VCaP (cell line): Measurements from ENCODE around the gene NPPB.
A peak's percentile ranks its signal among the peaks of the same experiment; 100 is the strongest.

Source experiments
- H3K27ac ChIP-seq: fragments of 450-650 bp; 2 replicates; pipeline ENCODE4 v1.5.1; 2017
- CTCF ChIP-seq: fragments of 450-650 bp; conservative IDR thresholded peaks from 2 replicates; pipeline ENCODE4 v1.5.1; 2017; ENCODE audit warnings: mild to moderate bottlenecking, moderate library complexity

The NPPB gene

DNA sequence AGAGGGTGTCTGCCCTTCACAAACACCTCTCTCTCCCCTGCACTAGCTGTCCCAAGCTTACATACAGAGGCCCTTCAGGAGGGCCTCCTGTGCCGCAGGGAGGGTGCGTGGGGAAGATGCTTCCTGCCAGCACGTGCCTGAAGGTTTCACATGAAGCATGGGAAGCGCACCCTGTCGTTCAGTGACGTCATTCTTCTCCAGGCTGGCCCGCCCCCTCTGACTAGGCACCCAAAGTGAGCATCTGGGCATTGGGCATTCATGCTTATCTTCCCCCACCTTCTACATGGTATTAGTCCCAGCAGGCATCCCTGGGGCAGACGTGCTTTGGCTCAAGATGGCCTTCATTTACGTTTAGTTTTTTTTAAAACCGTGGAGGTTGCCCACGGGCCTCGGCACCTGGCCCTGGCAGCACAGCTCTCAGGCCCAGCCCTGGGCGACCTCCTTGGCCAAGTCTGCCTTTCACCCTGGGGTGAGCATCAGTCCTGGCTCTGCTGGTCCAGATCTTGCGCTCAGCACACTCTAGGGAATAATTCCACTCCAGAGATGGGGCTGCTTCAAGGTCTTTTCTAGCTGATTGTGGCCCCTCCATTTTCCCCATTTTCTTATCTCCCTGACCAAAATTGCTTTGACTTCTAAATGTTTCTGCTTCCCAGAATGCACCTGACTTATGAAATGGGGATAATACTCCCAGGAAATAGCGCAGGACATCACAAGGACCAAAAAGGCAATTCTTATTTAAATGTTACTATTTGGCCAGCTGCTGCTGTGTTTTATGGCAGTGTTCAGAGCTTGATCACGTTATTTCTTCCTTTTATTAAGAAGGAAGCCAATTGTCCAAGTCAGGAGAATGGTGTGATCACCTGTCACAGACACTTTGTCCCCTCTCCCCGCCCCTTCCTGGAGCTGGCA is 17.2 kb downstream of the NPPB start:
- TF ChIP-seq CTCF = no peak
- H3K27ac ChIP-seq = no peak overlapping the region

- no peak for TF ChIP-seq CTCF
- no peak overlapping the region for H3K27ac ChIP-seq
Measured at GRCh38 chr1:11839727-11840705, 18.7 kb downstream of the NPPB start.

DNA sequence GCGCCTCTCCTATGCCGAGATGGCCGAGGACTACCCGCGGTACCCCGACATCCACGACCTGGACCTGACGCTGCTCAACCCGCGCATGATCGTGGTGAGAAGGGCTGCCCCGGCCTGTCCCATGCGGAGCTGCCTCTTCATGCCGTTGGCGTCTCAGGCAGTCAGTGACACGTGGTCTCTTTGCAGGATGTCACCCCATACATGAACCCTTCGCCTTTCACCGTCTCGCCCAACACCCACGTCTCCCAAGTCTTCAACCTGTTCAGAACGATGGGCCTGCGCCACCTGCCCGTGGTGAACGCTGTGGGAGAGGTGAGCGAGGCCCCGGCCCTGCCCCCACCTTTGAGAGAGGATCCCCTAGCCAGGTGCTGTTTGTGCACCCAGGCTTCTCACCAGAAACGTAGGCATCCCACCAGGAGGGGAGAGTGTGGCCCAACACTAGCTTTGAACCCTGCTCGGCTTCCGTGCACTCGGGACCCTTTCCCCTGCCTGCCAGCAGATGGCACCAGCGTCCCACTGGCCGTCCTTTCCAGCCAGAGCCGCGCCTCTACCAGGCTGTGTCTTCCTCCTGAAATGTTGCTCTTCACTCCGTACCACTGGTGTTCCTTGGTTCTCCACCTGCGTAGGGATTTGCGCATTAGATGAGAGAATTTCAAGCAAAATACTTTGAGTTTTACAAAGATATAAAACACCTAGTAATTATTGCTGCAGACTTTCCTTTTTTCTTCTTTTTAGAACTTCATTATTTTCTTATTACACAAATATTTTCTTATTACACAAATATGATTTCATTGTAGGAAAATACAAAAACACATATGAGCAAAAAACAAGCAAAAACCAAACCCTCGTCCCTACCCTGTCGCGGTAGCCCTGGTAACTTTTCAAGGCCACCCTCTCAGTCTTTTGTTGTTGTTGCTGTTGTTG is 20.1 kb downstream of the NPPB start:
- peak; percentile 99 for TF ChIP-seq CTCF
- H3K27ac ChIP-seq = no peak overlapping the region

DNA sequence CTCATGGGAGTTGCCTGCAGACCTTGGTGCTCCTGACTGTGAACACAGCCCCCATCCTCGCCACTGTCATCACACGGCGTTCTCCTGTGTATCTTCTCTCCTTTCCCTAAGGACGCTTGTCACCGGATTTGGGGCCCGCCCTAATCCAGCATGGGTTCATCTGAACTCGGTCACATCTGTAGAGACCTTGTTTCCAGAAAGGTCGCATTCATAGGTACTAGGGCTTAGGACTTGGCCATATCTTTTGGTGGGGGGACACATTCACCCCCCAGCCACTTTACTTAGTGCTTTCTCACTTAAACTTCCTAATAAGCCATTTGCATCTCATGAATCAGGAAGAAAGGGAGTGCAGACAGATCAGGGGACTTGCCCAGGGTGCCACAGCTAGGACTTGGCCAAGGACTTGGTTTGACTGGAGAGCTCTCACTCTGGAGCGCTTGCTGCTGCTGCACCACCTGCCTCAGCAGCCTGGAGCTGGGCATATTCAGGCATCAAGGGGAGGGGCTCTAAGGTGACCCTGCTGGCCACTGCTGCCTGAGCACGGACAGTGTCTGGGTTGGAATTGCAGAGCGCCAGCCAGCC is 20.9 kb downstream of the NPPB start:
- no peak overlapping the region for H3K27ac ChIP-seq
- TF ChIP-seq CTCF = no peak

DNA sequence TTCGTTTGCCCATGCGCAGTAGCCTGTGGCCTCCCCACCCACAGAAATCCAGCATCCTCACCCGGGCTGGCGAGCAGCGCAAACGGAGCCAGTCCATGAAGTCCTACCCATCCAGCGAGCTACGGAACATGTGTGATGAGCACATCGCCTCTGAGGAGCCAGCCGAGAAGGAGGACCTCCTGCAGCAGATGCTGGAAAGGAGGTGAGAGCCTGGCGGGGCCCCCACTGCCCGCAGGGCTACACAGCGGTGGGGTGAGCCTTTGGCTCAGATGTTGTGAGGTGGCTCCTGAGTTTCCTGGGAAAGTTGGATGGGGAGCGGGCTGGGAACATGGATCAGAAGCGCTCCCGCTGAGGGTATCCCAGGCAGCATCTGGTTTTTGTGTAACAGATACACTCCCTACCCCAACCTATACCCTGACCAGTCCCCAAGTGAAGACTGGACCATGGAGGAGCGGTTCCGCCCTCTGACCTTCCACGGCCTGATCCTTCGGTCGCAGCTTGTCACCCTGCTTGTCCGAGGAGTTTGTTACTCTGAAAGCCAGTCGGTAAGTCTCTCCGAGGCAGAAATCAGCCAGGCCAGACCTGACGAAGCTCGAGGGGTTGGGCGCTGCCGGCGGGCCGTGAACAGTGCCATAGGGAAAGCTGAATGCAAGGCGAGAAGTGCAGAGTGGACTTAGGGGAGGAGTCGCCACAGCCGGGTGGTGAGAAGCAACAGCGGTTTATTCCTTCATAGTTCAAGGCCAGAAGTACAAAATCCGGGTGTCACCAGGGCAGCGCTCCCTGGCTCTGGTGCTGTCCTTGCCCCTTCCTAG is 21.6 kb downstream of the NPPB start:
- no peak for TF ChIP-seq CTCF

More for the DNA sequence above, 21.6 kb downstream of the NPPB start:
- no peak overlapping the region for H3K27ac ChIP-seq
